Measurements from ENCODE around the gene LIMK1. TPM values are rescaled to one million over a fixed set of nuclear protein-coding genes. Genes with fewer than 3 reads are reported as not detected.

Gene LIMK1
- total RNA-seq, 2 experiments from 2014 or later = 7.8 to 8.2 TPM

- Mint-ChIP-seq H3K4me1 (ENCODE audit: low read depth) (no peaks in the 10 kb centered on the region), H3K27ac (no peak overlapping the region), H3K27me3 (no peaks in the 10 kb centered on the region), H3K9me3 (no peaks in the 10 kb centered on the region), H3K36me3 (ENCODE audit: low read depth) (peaks cover 50% of the 10 kb centered on the region), H3K4me3 (no peak overlapping the region)
- no peaks in the 10 kb centered on the region for H3K9me3 ChIP-seq (ENCODE audit: control insufficient read depth in 1 of 2, insufficient read depth in 1 of 2, low read length in 2 of 2)
- POLR2A ChIA-PET = interaction anchor here (0.7 kb wide), 1 partner anchor 11 kb away, joined by 3 read pairs; no protein-coding TSS in a partner anchor
- no peak for ATAC-seq (ENCODE audit: poor library complexity)
- no peak overlapping the region for H3K27ac ChIP-seq (ENCODE audit: low read depth in 1 of 2, low read length in 2 of 2)
- CTCF ChIA-PET = no interaction called here
- no peak for DNase-seq
- no peaks in the 10 kb centered on the region for H3K4me1 ChIP-seq (ENCODE audit: insufficient read depth, low read length)
- H3K4me3 ChIP-seq (ENCODE audit: low read length) = no peak overlapping the region
- TF ChIP-seq, protein P1, sequence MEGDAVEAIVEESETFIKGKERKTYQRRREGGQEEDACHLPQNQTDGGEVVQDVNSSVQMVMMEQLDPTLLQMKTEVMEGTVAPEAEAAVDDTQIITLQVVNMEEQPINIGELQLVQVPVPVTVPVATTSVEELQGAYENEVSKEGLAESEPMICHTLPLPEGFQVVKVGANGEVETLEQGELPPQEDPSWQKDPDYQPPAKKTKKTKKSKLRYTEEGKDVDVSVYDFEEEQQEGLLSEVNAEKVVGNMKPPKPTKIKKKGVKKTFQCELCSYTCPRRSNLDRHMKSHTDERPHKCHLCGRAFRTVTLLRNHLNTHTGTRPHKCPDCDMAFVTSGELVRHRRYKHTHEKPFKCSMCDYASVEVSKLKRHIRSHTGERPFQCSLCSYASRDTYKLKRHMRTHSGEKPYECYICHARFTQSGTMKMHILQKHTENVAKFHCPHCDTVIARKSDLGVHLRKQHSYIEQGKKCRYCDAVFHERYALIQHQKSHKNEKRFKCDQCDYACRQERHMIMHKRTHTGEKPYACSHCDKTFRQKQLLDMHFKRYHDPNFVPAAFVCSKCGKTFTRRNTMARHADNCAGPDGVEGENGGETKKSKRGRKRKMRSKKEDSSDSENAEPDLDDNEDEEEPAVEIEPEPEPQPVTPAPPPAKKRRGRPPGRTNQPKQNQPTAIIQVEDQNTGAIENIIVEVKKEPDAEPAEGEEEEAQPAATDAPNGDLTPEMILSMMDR (IDR thresholded peaks at IDR 0.05) = no peak
- H3K27me3 ChIP-seq (ENCODE audit: control insufficient read depth in 1 of 2, insufficient read depth in 2 of 2, low read length in 2 of 2) = no peaks in the 10 kb centered on the region
- peaks cover 20% of the 10 kb centered on the region for H3K36me3 ChIP-seq (ENCODE audit: insufficient read depth, low read length)
- intact Hi-C loops (cut with DNase I, micrococcal nuclease) = loop anchor here in 1 of 2 experiments (5.0 kb wide), 1 partner anchor 37 kb away; no protein-coding TSS in a partner anchor
These were observed 21.1 kb downstream of the LIMK1 start for GRCh38 chr7:74104702-74105101.

GRCh38 chr7:74105992-74106391 lies 22.4 kb downstream of the LIMK1 start:
- intact Hi-C loops (cut with DNase I, micrococcal nuclease) = no loop called here
- Histone ChIP-seq H3K27ac (ENCODE audit: low read depth in 1 of 2, low read length in 2 of 2) (no peak overlapping the region), H3K9me3 (ENCODE audit: control insufficient read depth in 1 of 2, insufficient read depth in 1 of 2, low read length in 2 of 2) (no peaks in the 10 kb centered on the region), H3K36me3 (ENCODE audit: insufficient read depth, low read length) (peaks cover 23% of the 10 kb centered on the region), H3K4me3 (ENCODE audit: low read length) (no peak overlapping the region), H3K4me1 (ENCODE audit: insufficient read depth, low read length) (no peaks in the 10 kb centered on the region), H3K27me3 (ENCODE audit: control insufficient read depth in 1 of 2, insufficient read depth in 2 of 2, low read length in 2 of 2) (no peaks in the 10 kb centered on the region)
- H3K36me3 Mint-ChIP-seq (ENCODE audit: low read depth) = peaks cover 53% of the 10 kb centered on the region
- ATAC-seq (ENCODE audit: poor library complexity) (no peak), DNase-seq (no peak)
- CTCF ChIA-PET = no interaction called here
- TF ChIP-seq, protein P1 (IDR thresholded peaks at IDR 0.05) = no peak
- no peaks in the 10 kb centered on the region for H3K4me1 Mint-ChIP-seq (ENCODE audit: low read depth)
- no peak overlapping the region for H3K27ac Mint-ChIP-seq
- no peaks in the 10 kb centered on the region for H3K9me3 Mint-ChIP-seq
- POLR2A ChIA-PET = no interaction called here
- H3K4me3 Mint-ChIP-seq = no peak overlapping the region
- no peaks in the 10 kb centered on the region for H3K27me3 Mint-ChIP-seq

GRCh38 chr7:74106846-74107245 lies 23.2 kb downstream of the LIMK1 start:
- intact Hi-C loops (cut with DNase I, micrococcal nuclease) = no loop called here
- no peaks in the 10 kb centered on the region for H3K27me3 ChIP-seq (ENCODE audit: control insufficient read depth in 1 of 2, insufficient read depth in 2 of 2, low read length in 2 of 2)
- H3K36me3 Mint-ChIP-seq (ENCODE audit: low read depth) = peaks cover 57% of the 10 kb centered on the region
- no peaks in the 10 kb centered on the region for H3K4me1 Mint-ChIP-seq (ENCODE audit: low read depth)
- H3K9me3 Mint-ChIP-seq = no peaks in the 10 kb centered on the region
- ATAC-seq (ENCODE audit: poor library complexity) = no peak
- H3K27ac Mint-ChIP-seq = no peak overlapping the region
- no peak overlapping the region for H3K4me3 ChIP-seq (ENCODE audit: low read length)
- no peak for DNase-seq
- no peak overlapping the region for H3K4me3 Mint-ChIP-seq
- H3K36me3 ChIP-seq (ENCODE audit: insufficient read depth, low read length) = peaks cover 30% of the 10 kb centered on the region
- H3K27ac ChIP-seq (ENCODE audit: low read depth in 1 of 2, low read length in 2 of 2) = no peak overlapping the region
- H3K9me3 ChIP-seq (ENCODE audit: control insufficient read depth in 1 of 2, insufficient read depth in 1 of 2, low read length in 2 of 2) = no peaks in the 10 kb centered on the region
- no peaks in the 10 kb centered on the region for H3K4me1 ChIP-seq (ENCODE audit: insufficient read depth, low read length)
- TF ChIP-seq, protein P1 (IDR thresholded peaks at IDR 0.05) = no peak
- ChIA-PET POLR2A (no interaction called here), CTCF (no interaction called here)
- no peaks in the 10 kb centered on the region for H3K27me3 Mint-ChIP-seq
